Activated CD4-positive, alpha-beta T cell treated with anti-CD3 and anti-CD28 coated beads for 48 hours (primary cell): ENCODE results near the gene GPANK1.

ENCODE experiments used
- DNase-seq: peaks from one replicate; pipeline ENCODE4 v3.0.0-alpha.2; 2020

The GPANK1 gene

GRCh38 chr6:31690231-31691077 is 25.7 kb upstream of the GPANK1 start:
- DNase-seq: no peak

- DNase-seq: peak; percentile 24
These were observed 24.7 kb upstream of the GPANK1 start for GRCh38 chr6:31689249-31690110.

- DNase-seq: no peak
These were observed 23.3 kb upstream of the GPANK1 start for GRCh38 chr6:31687860-31688693.

- no peak for DNase-seq
These were observed 22.5 kb upstream of the GPANK1 start for GRCh38 chr6:31687321-31687720.

- DNase-seq: no peak
These were observed 21.7 kb upstream of the GPANK1 start for GRCh38 chr6:31686483-31686882.

- no peak for DNase-seq
These were observed 18.8 kb upstream of the GPANK1 start for GRCh38 chr6:31683591-31683990.

GRCh38 chr6:31681135-31681671 is 16.4 kb upstream of the GPANK1 start:
- peak; percentile 59 for DNase-seq

- DNase-seq: peak; percentile 75
These were observed 15.7 kb upstream of the GPANK1 start, which contains the start of gene LY6G5C for GRCh38 chr6:31680226-31681134. TSS of gene LY6G5C (minus strand) at chr6:31681067. CDS start at chr6:31680373, 694 bp downstream.

GRCh38 chr6:31677955-31678354 is 13.2 kb upstream of the GPANK1 start:
- DNase-seq: no peak

GRCh38 chr6:31676904-31677303 is 12.1 kb upstream of the GPANK1 start:
- no peak for DNase-seq

- DNase-seq: no peak
These were observed 11.6 kb upstream of the GPANK1 start for GRCh38 chr6:31676322-31676903.

- no peak for DNase-seq
These were observed 4.9 kb upstream of the GPANK1 start, which contains the start of gene LY6G5B for GRCh38 chr6:31669676-31670075. TSS of gene LY6G5B (plus strand) at chr6:31669976. CDS start at chr6:31670951, 975 bp downstream.

GRCh38 chr6:31666337-31666965 is 1.7 kb upstream of the GPANK1 start:
- DNase-seq: no peak

GRCh38 chr6:31665501-31666336 is 922 bp upstream of the GPANK1 start, which contains the start of gene CSNK2B:
TSS of gene CSNK2B (plus strand) at chr6:31666080. CDS start at chr6:31666832, 752 bp downstream.
- peak; percentile 99 for DNase-seq

- DNase-seq: no peak
These were observed 622 bp downstream of the GPANK1 start for GRCh38 chr6:31663961-31664789.

GRCh38 chr6:31663126-31663960 is 1.5 kb downstream of the GPANK1 start:
- no peak for DNase-seq

GRCh38 chr6:31662124-31662723 is 2.6 kb downstream of the GPANK1 start:
- no peak for DNase-seq
